Ishikawa (cell line): Measurements from ENCODE around the gene FMNL2.

Experiments used
- CREB1 ChIP-seq: IDR thresholded peaks from 2 replicates; pipeline ENCODE4 v1.6.1; 2012; ENCODE audit warnings: low read depth
- EGR1 ChIP-seq: IDR thresholded peaks from 2 replicates; pipeline ENCODE4 v1.6.1; 2012
- EP300 ChIP-seq: IDR thresholded peaks from 2 replicates; pipeline ENCODE4 v1.6.1; 2012; ENCODE audit warnings: borderline replicate concordance
- TAF1 ChIP-seq: IDR thresholded peaks from 2 replicates; pipeline ENCODE4 v1.6.1; 2012; ENCODE audit warnings: low read depth, mild to moderate bottlenecking
- TCF12 ChIP-seq: IDR thresholded peaks from 2 replicates; pipeline ENCODE4 v1.6.1; 2012; ENCODE audit warnings: low read depth
- YY1 ChIP-seq: IDR thresholded peaks from 2 replicates; pipeline ENCODE4 v1.6.1; 2012; ENCODE audit warnings: low read depth
- TF ChIP-seq, protein P1 (sequence below): IDR thresholded peaks from 2 replicates; pipeline ENCODE4 v1.6.1; 2012; ENCODE audit warnings: low read depth, mild to moderate bottlenecking

DNA sequence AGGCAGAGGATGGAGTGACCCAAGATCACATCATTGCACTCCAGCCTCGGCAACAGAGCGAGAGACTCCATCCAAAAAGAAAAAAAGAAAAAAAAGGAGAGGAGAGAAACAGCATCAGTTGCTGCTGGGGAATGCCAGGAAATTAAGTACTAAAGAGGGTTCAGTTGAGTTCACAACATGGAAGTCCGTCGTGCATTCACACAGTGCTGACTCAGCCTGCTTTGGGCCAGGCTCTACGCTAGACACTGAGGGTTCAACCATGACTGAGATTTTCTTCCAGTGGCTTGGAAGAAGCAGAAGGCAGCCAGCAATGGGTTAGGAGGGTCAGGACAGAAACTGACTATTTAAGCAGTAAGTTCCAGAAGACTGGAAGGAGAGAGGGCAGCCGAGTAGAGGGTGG is 108.8 kb downstream of the FMNL2 start:
- TF ChIP-seq, protein P1, sequence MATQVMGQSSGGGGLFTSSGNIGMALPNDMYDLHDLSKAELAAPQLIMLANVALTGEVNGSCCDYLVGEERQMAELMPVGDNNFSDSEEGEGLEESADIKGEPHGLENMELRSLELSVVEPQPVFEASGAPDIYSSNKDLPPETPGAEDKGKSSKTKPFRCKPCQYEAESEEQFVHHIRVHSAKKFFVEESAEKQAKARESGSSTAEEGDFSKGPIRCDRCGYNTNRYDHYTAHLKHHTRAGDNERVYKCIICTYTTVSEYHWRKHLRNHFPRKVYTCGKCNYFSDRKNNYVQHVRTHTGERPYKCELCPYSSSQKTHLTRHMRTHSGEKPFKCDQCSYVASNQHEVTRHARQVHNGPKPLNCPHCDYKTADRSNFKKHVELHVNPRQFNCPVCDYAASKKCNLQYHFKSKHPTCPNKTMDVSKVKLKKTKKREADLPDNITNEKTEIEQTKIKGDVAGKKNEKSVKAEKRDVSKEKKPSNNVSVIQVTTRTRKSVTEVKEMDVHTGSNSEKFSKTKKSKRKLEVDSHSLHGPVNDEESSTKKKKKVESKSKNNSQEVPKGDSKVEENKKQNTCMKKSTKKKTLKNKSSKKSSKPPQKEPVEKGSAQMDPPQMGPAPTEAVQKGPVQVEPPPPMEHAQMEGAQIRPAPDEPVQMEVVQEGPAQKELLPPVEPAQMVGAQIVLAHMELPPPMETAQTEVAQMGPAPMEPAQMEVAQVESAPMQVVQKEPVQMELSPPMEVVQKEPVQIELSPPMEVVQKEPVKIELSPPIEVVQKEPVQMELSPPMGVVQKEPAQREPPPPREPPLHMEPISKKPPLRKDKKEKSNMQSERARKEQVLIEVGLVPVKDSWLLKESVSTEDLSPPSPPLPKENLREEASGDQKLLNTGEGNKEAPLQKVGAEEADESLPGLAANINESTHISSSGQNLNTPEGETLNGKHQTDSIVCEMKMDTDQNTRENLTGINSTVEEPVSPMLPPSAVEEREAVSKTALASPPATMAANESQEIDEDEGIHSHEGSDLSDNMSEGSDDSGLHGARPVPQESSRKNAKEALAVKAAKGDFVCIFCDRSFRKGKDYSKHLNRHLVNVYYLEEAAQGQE = no peak
- TF ChIP-seq YY1 = no peak
- TF ChIP-seq EP300 = no peak
- TF ChIP-seq TAF1 = no peak
- TF ChIP-seq CREB1 = no peak
- no peak for TF ChIP-seq TCF12
- TF ChIP-seq EGR1 = no peak
